ENCODE measurements around the gene INS.
"Not testable (repeated sequence)": the region's sequence is repeated elsewhere in the genome, so short reads cannot be mapped to it uniquely, and the experiment has no call there.

INS gene

DNA sequence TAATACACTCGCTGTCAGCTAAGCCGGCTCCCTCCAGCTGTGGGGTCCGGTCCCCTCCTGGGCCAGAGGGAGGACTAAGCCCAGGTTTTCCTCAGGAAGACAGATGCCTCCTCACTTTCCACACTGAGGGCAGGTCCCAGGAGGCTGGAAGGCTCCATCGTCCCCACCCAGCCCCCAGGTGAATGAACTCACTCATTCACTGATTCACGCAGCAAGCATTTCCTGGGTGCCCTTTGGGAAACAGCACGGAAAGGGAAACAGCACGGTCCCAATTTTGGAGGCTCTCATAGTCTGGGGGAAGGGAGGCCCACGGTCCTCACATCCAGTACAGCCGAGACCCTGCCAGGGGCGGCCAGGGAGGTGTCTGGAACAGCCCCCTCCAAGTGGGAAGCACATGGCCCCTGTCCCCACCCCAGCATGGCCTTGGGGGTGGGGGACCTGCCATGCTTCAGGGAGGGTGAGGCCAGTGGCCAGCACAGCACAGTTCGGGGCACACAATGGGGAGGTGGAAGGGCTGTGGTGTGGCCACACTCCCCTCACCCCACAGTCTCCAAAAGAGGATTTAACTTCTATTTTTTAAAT lies 19.9 kb upstream of the INS start:
- no peak for DNase-seq

- no peak for DNase-seq
These were observed 19.3 kb upstream of the INS start for GRCh38 chr11:2180347-2180746.

- DNase-seq, result no peak
These were observed 18.5 kb upstream of the INS start for GRCh38 chr11:2179516-2179915.

GRCh38 chr11:2178906-2179494 lies 18.0 kb upstream of the INS start:
- no peak for DNase-seq

GRCh38 chr11:2178055-2178773 lies 17.2 kb upstream of the INS start:
- not testable (repeated sequence) for DNase-seq

DNA sequence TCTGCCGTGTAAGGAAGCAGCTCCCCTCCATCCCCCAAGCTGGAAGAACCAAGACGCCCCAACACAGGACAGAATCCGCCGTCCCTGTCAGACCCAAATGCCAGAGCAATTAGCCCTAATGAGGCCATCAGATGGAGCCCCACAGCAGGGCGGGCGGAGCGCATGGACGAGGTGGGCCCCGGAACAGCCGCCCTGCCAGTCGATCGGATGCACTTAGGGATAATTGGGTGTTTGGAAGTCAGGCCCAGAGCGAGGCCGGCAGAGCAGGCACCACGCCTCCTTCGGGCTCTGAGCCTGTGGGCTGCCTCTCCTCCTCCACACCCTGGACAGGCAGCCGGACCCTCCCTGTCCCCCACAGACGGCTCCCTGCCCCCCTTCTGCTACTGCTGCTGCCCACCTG lies 16.1 kb upstream of the INS start:
- no peak for DNase-seq

GRCh38 chr11:2176389-2176900 lies 15.4 kb upstream of the INS start:
- no peak for DNase-seq

- no peak for DNase-seq
These were observed 14.7 kb upstream of the INS start for GRCh38 chr11:2175659-2176058.

DNA sequence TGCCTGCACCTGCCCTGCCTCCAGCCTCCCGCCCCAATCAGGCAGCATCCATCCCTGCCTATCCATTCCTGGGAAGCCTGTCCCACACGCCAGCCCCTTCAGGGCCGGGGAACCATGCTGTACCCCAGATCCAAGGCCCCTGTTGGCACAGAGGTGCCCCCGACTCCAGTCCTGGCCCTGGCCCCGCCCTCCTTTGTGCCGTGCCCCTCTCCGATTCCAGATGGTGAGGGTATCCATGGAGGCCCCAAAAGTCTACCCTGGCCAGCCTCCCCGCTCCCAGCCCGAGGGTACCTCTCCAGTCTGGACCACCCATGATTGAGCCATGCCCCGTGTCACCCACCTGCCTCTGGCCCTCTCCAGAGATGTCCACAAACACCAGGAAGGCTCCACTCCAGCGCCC lies 13.4 kb upstream of the INS start:
- no peak for DNase-seq

DNA sequence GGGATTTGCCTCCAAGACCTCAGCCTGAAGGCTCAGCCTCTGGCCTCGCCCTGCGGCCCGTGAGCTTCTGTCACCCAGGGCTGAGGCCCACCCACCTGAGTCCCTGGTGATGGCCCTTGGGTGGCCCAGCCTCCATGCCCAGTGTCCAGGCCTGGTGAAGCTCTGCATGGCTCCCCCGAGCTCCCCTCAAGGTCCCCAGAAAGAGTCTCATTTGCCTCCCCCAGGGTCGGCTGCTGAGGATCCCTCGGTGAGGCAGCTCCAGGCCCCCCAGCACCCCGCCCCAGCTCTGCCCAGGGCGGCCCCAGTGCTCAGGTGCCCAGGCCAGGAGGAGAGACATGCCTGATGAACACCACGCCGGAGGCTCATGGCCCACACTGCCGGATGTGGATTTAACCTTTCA lies 12.8 kb upstream of the INS start:
- DNase-seq, result no peak

GRCh38 chr11:2173150-2173693 lies 12.2 kb upstream of the INS start:
- no peak for DNase-seq

DNA sequence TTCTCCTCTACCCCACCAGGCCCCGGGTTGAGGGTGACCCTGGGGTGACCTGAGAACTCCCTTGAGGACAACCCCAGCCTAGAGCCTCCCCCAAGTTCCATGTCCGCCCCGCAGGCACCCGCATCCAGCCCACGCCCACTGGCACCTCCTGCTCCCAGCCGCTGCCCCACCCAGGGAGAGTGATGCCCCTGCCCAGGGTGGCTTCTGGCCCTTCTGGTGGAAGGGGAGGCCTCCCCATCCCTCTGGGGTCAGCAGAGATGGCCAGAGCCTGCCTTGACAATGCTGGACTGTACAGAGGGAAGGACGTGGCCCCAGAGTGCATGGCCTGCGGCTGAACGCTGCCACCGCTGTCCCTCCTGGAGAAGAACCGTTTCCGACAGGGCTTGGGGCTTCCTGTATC lies 11.7 kb upstream of the INS start:
- DNase-seq, result no peak

GRCh38 chr11:2171591-2172003 lies 10.6 kb upstream of the INS start, which contains the start of gene TH:
Gene TH, minus strand, starts transcription at chr11:2171815. Its CDS starts 29 bp downstream, at chr11:2171786.
- DNase-seq, result no peak

- no peak for DNase-seq
These were observed 8.9 kb upstream of the INS start for GRCh38 chr11:2169626-2170570.

DNA sequence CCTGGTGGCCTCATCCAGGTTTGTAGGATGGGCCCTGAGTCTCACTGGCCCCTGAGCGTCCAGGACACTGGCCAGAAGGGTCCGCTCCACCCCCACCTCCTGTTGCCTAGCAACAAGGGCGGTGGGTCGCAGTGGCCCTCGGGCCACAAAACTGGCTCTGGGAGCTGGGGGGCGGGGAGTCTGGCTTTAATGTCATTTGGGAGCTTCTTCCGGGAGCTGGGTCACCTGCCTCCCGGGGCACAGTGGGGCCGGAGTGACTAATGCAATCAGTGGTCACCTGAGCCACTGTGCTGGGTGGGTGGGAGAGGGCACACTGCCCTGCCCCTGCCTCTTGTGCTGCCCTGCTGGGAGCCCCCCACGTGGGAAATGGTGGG lies 8.0 kb upstream of the INS start:
- no peak for DNase-seq

GRCh38 chr11:2168286-2169004 lies 7.4 kb upstream of the INS start:
- DNase-seq, result no peak

GRCh38 chr11:2167141-2168045 lies 6.4 kb upstream of the INS start:
- no peak for DNase-seq

- peak; percentile 36 for DNase-seq
These were observed 5.3 kb upstream of the INS start for GRCh38 chr11:2166091-2166851.

- no peak for DNase-seq
These were observed 4.6 kb upstream of the INS start for GRCh38 chr11:2165571-2165970.

DNA sequence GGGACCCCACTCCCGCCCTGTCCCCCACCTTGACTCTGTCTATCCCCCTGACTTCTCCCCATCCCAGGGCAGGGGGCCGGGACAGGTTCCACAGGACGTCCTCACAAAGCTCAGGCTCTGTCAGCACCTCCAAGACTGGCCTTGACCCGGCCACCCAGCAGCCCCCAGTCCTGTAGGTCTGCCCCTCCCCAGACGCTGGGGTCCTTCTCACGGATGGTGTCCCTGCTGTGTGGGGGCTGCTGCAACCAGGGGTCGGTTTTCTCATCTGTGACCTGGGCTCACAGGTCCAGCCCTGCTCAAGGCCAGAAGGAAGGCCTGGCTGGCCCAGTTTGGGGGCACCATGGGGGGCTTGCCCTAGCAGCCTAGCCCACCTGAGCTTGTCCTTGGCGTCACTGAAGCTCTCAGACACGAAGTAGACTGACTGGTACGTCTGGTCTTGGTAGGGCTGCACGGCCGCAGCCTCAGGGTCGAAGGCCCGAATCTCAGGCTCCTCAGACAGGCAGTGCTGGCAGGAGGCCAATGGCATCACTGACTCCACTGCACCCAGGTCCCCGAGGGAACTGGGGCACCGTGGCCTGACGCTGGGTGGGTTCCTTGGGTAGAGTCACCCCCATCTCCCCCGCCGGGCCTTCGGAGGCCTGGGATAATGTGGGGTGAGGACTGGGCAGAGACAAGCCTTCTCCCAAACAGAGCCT lies 4.0 kb upstream of the INS start:
- DNase-seq, result no peak
